Right ventricle myocardium superior (tissue), 1 donor: ENCODE results near the gene CACNA1C. TPM values are rescaled to one million over a fixed set of nuclear protein-coding genes. Genes with fewer than 3 reads are reported as not detected.

ENCODE experiments used
- ATAC-seq: fragments of 200-7000 bp; cut with Tn5 transposase; one replicate; pipeline ENCODE4 v1.9.1; 2020; ENCODE audit warnings: mild to moderate bottlenecking; ENCODE audit not compliant: poor library complexity
- DNase-seq: peaks from one replicate; pipeline ENCODE4 v3.0.0-alpha.2; 2020
- intact Hi-C: fragments of 100-400 bp; cut with DNase I; formaldehyde crosslinking; loops from one replicate; pipeline ENCODE4 v1.11.2; 2022
- total RNA-seq: library from RNA; stranded (reverse); fragmentation: NEBNext Ultra II Directional; extraction: Animal tissue kit (Norgen Biotek cat#: 25700); gene quantifications from one replicate; pipeline ENCODE4 v1.2.1, GENCODE V29; 2021
- donor health status: DM: no; HTN: yes; CAD: no; lungs with severe emphysema.

CACNA1C gene
- total RNA-seq, 1 donor from 2014 or later, result 151 TPM

DNA sequence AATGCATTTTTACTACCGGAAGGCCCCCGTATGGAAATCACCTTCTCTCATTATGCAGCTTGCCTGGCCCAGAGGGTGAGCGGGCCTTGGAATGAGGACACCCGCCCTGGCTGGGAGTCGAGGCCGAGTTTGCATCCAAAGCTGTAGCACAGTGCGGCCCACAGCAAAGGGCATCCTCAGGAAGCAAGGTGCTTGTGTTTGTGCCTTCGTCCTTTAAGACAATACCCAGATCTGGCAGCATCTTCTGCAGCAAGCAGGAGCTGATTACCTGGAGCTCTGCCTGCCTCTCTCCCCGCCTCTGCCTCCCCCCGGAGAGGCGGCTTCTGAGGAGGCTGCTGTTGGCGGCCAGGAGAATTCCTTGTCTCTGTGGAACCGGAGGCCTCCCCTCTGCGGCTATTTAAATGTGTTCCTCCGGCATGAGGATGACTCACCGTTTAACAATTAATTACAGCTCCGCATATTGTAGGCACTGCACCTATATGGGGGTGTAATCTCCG, 145.3 kb downstream of the CACNA1C start:
- ATAC-seq (peak; percentile 44), DNase-seq (no peak)
- intact Hi-C loops, result no loop called here

DNA sequence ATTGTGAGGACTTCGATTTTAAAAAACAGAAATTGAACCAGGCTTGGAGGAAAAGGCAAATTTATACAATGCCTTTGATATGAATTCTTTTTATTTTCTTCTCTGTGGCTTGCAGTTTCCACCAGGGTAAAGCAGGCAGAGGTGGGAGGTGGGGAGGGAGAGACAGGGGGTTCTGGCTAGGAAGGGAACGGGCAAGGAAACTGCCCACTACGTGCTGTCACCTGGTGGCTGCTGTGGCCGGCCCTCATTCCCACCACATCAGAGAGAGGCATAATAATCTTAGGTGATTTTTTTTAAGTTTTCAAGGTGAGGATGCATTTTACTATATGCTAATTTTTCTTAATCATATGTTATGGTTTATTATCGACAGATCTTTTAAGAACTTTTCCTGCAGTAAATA, 145.8 kb downstream of the CACNA1C start:
- no peak for ATAC-seq
- no peak for DNase-seq
- intact Hi-C loops, result no loop called here

DNA sequence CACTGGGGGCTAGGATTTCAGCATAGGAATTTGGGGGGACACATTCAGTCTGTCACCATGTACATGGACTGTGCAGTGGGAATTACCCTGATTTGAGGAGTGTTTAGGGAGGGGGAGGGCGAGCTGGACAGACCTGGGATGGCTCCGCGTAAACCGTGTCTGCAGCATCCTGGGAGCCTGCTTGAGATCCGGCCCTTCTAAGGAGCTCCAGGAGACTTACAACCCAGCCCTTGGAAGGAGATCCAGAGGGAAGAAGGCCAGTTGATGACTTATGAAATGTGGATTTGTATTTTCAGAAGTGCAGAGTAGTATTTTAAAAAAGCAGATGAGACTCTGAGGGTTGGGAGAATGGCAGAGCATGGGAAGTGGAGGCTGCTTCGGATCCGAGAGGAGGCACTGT, 153.2 kb downstream of the CACNA1C start:
- ATAC-seq, result no peak
- no peak for DNase-seq
- intact Hi-C loops, result no loop called here

DNA sequence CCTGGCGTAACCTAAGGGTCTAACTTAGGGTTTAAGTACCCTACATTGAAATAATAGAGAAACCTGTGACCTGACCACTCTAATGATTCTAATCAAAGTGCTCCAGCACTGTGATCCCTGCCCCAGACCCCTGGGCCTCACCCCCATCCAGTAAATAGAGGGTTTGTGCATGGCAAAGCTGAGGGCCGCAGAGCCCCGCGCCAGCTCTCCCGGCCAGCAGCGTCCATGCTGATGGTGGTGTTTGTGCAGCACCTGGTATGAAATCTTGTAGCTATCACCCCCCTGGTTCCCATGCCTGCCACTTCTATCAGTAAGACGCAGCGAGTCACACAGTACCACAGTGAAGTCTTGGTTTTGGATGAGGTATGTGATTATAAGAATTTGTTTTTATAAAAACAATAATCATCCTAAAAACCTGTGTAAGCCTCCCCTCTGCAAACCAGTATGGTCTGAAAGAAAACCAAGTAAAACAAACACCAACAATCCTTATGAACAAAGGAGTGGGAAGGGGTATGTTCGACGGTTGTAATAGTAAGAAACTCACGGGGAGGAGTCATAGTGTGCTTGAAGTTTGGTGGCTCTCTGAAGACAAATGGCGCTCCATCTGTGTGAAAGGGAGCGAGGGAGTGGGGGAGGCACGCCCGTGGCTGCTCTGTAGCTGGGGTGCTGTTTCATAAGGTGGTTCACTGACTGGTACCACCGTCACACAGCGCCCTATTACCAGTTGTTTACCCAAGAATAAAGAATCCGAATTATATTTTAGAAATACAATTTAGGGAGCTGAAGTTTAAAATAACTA, 156.2 kb downstream of the CACNA1C start:
- no peak for ATAC-seq
- intact Hi-C loops, result no loop called here
- DNase-seq, result no peak

DNA sequence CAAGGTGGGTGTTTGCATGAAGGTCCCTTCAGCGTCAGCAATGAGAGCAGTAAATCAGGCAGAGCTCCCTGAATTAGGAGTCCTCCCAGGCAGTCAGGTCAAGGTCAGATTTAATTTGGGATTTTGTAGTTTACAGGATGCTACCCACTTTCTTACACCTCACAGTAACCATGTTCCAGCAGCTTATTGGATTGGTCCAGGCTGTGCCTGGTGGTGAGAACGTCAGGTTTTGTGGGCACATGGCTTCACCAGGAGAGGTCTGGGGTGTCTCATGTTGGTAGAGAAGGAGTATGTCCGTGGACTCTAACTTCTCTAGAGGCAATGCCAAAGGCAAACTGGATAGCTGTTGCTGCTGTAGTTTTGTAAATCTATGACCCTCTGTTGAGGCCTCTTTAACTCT, 158.3 kb downstream of the CACNA1C start:
- intact Hi-C loops, result no loop called here
- DNase-seq, result no peak
- no peak for ATAC-seq

DNA sequence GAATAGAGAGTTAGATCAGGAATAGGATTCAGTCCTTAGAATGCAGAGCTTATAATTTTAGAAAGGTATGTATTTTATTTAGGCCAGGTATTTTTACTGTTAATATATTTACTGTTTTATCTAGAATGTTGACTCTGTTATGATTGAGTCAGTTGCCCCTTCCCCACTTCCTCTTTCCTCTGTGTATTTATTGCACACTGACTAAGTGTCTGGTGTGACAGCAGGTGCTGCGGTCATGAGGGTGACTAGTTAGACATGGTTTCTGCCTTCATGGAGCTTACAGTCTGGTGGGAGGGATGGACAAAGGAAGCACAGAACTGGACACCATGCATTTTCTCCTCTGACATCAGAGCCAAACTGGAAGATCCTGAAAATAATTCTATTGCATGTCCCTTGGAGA, 159.8 kb downstream of the CACNA1C start:
- intact Hi-C loops, result no loop called here
- ATAC-seq, result no peak
- no peak for DNase-seq

DNA sequence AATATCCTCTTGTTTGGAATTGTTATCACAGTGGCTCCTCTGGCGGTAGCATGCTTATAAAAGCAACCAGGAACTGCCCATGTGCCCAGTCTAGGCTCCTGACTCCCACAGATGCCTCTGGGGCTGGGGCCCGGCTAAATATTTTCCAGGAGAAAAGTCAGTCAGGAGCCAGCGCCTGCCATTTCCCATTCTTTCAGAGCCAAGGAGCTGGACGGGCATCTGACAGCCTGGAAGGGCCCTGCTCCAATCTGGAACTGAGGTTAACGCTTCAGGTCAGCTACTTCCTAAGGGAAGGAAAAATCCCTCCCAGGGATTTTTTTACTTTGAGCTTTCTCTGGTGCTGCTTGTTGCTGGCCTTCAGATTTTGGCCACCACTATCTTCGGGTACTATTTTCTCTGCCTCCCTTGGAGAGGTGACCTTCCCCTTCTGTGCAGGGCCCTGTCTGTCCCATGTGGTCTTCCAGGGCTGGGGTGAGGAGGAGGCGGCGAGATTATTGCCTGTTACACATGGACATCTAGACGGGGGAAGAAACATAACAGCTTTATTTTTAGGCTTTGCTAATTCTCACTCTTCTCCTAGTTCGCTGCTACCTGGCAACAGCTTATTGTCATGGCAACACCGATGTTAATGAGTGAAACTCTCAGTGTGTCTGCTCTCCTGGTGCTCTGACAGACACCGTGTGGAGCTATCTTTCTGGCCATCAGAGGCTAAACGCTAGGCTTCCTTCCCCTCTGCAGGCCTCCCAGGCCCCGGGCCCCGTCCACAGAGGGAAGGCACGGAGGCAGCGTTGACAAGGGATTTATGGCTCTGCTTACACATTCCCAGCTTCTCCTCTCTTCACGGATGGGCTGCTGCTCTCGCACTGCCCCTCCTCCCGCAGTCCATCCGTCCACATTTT, 160.4 kb downstream of the CACNA1C start:
- no peak for DNase-seq
- intact Hi-C loops, result no loop called here
- ATAC-seq, result peak; percentile 37

DNA sequence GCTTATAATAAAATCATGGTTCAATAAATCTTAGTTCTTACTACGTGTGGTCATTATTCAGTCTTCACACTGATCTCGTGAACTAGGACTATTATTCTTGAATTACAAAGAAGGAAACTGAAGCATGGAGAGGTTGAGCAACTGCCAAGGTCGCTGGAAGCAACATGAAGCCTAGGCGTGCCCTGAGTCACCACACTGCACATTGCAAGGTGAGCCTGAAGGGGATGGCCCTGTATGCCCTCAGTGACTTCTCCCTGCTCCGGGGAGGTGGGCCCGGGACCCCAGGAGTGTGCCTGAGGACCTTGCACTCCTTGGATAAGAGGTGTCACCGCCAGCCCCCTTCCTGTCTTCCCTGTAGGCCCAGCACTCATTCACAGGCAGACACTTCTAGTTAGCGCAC, 161.6 kb downstream of the CACNA1C start:
- ATAC-seq (peak; percentile 49), DNase-seq (no peak)
- intact Hi-C loops, result no loop called here

DNA sequence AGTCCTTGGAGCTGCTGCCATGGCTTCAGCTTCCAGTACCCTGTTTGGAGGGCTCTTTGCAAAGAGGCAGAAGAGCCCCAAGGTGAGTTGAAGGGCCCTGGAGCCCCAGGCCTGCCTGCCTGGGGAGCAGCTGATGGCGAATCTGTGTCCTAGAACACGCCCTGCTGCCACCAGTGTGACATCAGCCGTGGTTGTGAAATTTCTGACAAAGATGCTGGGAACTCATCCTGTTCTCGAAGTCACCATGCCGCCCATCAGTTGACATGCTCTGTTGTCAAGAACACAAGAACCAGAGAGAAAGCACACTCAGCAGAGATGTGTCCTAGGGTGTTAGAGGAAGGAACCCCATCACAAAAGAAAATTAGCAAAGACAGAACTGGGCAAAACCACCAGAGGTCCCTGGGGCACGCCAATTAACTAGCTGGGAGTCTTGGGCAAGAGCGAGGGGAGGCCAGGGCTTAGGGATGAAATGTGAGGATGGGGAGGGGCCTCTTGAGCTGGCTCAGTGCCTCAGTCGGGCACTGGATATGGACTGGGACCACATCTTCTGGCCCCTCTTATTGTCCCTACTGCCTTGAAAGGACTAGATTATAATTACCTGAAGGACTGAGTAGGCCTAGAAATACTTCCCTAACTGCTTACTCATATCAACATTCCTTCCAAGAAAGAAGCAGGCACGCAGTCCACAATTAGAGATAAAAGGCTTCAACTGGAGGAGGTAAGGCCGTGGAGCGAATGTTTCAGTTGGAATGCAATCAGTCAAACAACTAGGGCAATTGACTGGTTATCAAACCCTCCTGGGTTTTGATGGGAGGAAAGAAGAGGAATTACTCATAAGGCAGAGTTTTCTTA, 163.1 kb downstream of the CACNA1C start:
- DNase-seq (no peak), ATAC-seq (no peak)
- intact Hi-C loops, result no loop called here

DNA sequence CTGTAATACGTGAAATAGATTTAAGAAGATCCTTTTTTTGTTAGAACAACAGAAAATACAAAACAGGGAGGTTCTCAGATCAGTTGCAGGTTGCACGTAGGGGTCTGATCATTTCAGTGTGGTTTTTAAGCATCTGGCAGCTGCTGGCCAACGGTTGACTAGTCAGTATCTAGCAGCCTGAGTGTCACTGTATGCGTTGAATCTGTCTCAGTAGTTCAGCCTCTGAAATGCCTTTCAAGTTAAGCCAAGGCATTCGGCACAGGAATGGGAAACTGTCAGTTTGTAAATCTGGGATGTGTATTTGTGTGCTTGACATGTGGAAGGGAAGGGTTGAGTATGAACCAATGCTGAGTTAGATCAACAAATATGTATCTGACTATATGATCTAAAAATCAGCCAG, 165.9 kb downstream of the CACNA1C start:
- DNase-seq, result no peak
- ATAC-seq, result no peak
- intact Hi-C loops, result no loop called here

DNA sequence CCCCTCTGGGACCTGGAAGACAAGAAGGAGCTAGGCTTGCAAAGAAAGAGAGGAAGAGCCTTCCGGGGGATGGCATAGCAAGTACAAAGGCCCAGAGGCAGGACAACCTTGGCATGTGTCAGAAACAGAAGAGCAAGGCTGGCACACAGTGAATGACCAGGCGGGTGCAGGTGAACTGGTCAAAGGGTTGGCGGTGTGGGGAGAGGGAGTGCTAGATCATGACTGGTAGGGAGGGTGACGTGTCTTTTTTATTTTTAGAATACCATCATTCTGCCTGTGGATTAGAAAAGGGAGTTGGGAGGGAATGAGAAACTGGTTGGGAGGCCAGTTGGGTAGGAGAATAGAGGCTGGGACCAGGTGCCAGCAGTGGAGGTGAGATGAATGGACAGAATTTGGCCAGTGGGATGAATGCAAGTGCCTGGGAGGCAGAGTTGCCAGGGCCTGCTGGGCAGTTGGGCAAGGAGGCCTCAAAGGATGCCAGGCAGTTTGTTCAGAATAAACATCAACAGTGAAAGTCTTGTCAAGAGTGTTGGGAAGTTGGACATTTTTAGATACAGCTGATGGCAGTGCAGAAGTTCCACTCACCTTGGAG, 168.3 kb downstream of the CACNA1C start:
- intact Hi-C loops, result no loop called here
- ATAC-seq, result peak; percentile 63
- DNase-seq, result no peak

DNA sequence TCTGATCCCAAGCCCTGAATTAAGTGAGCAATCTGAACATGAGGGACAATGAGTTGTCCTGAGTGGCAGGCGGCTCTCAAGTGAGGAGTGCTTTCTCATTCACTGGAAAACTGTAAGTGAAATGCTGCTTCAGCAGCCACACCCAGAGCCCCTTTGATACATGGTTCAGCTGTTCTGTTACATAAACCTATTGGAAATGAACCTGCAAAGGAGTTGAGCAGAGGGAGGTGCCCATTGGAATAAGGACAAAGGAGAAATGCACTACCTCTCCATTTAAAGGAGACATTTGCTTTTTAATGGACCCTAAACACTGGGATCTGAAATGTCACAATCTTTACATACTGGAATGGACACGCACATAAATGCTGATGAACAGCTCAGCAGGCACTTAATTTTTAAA, 169.9 kb downstream of the CACNA1C start:
- DNase-seq (no peak), ATAC-seq (no peak)
- intact Hi-C loops, result no loop called here

DNA sequence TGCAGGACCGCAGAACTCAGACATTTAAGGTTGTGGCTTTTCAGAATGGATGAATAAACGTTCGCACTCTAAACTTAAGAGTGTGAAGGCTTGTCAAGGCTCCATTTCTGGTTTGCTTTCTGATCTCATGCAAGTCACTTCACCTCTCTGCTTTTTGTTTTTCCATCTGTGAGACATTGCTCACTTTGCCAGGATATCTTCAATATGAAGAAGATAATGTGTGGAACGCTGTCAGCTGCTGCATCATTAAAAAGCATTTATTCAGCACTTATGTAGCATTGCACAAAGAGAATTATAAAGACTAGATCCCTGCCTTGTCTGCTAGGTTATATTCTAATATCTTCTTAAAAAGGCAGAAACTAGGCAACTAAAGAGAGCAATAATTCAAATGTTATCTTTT, 172.2 kb downstream of the CACNA1C start:
- intact Hi-C loops, result loop anchor here (5.0 kb wide), 1 partner anchor 357 kb away; no protein-coding TSS in a partner anchor
- no peak for DNase-seq
- no peak for ATAC-seq

DNA sequence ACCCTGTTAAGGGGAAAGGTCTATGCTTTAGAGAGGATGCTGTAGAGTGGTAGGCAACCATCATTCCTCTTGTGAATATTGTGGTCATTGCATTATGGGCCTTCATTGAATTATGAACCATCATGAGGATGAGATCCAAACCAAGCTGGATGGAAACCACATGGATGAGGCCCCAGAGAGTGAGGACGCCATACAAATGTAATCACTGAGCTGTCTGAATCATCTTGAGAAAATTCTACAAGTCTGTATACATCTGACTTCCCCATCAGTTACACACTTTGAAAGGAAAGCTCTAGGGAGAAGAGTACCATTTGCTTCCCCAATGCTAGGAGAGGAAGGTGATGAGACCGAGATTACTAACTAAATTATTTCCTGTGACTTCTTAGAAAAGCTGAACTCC, 172.9 kb downstream of the CACNA1C start:
- DNase-seq (no peak), ATAC-seq (no peak)
- intact Hi-C loops, result loop anchor here (5.0 kb wide), 1 partner anchor 357 kb away; no protein-coding TSS in a partner anchor

DNA sequence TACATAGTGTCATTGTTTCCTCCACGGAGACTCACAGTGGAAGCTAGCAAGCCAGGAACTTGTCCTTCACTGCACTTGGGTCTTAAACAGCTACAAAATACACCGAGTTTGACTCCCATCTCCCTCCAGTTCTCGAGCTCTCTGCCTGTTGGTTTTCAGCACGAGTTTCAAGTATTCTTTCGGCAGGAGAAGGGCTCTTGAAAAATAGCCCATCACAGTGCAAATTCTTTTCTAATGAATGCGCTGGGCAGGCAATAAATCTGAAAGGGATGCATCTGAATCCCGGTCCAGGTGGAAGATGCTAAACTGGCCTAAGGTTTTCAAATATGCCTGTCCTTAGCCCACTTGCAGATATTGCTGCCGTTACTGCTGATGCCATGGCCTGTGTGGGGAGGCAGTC, 173.9 kb downstream of the CACNA1C start:
- DNase-seq (no peak), ATAC-seq (no peak)
- intact Hi-C loops, result loop anchor here (5.0 kb wide), 1 partner anchor 356 kb away; no protein-coding TSS in a partner anchor

DNA sequence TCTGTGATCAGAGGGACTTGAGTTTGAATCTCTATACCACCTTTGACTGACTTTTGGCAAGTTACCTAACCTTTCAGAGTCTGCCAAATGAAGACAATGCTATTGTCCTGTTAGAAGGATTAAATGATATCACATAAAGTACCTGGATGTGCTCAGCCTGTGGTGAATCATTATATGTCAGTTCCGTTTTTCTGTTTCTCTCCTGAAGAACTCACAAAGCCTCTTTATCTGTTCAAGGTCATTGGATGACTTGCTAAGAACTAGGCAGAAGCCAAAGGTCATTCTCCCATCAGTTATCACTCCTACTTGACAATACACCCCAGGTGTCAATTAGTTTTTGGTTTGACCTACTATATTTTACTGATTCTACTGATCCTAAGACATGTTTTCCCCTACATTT, 174.6 kb downstream of the CACNA1C start:
- DNase-seq (no peak), ATAC-seq (no peak)
- intact Hi-C loops, result loop anchor here (5.0 kb wide), 1 partner anchor 355 kb away; no protein-coding TSS in a partner anchor

DNA sequence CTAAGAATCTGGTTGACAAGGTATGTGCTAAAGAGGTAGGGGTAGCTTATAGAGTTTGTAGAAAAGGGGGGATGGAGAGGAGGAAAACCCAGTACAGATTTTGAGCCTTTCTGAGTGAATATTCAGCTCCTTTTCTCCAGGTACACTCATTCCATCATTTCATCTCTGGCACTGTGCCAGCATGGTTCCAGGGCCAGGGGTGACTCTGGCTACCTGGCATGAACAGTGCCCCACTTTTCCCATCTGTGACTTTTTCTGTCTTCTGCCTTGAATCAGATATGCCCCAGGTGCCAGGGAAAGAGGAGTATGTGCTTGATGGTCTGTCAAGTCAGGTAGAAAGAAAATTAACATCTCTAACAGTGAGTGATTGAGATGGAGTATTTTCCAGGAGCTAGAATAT, 175.7 kb downstream of the CACNA1C start:
- no peak for DNase-seq

More for the DNA sequence above, 175.7 kb downstream of the CACNA1C start:
- no peak for ATAC-seq
- intact Hi-C loops, result loop anchor here (5.0 kb wide), 1 partner anchor 354 kb away; no protein-coding TSS in a partner anchor
